ENCODE data around the gene PEX5L. TPM values are rescaled to one million over a fixed set of nuclear protein-coding genes. Genes with fewer than 3 reads are reported as not detected.

PEX5L gene
- total and polyA plus RNA-seq, 2 experiments from 2014 or later = 6.3 to 7.0 TPM

DNA sequence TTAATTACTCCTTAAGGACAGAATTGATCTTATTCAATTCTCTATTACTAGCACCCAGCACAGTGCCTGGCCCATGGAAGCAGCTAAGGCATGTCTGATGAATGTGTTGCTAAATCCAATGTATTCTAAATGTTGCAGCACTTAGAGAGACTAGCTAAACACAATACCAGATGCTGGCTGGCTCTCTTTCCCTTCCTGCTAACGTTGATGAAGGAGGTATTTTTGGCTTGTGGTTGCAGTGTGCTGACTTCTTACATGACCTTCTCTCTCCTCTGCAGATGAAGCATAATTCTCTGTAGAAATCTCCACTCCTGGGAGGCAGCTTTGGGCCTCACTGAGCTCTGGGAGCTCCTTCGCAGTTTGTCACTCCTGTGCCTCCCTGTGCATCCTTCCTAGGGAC is 183.6 kb downstream of the PEX5L start:
- Histone ChIP-seq H4K20me1 (replicated peaks; ENCODE audit: insufficient read depth) (no peaks in the 10 kb centered on the region), H3K79me2 (replicated peaks; ENCODE audit: insufficient read depth) (no peaks in the 10 kb centered on the region), H3K27ac (ENCODE audit: low read depth) (no peak overlapping the region), H3F3A (replicated peaks; ENCODE audit: low read depth) (no peaks in the 10 kb centered on the region), H3K4me3 (no peak overlapping the region), H3K4me2 (no peak overlapping the region), H2AFZ (no peak overlapping the region), H3K4me1 (ENCODE audit: insufficient read depth) (no peaks in the 10 kb centered on the region), H3K9me2 (ENCODE audit: insufficient read depth) (no peaks in the 10 kb centered on the region), H3K36me3 (ENCODE audit: insufficient read depth) (no peaks in the 10 kb centered on the region), H3K27me3 (ENCODE audit: insufficient read depth) (no peaks in the 10 kb centered on the region)
- Mint-ChIP-seq H3K4me3 (no peak overlapping the region), H3K27me3 (ENCODE audit: insufficient read depth, low read depth, poor library complexity) (peaks cover 4% of the 10 kb centered on the region), H3K36me3 (ENCODE audit: low read depth) (no peaks in the 10 kb centered on the region), H3K27ac (no peak overlapping the region), H3K4me1 (no peaks in the 10 kb centered on the region), H3K9me3 (no peaks in the 10 kb centered on the region)
- TF ChIP-seq, protein P1, sequence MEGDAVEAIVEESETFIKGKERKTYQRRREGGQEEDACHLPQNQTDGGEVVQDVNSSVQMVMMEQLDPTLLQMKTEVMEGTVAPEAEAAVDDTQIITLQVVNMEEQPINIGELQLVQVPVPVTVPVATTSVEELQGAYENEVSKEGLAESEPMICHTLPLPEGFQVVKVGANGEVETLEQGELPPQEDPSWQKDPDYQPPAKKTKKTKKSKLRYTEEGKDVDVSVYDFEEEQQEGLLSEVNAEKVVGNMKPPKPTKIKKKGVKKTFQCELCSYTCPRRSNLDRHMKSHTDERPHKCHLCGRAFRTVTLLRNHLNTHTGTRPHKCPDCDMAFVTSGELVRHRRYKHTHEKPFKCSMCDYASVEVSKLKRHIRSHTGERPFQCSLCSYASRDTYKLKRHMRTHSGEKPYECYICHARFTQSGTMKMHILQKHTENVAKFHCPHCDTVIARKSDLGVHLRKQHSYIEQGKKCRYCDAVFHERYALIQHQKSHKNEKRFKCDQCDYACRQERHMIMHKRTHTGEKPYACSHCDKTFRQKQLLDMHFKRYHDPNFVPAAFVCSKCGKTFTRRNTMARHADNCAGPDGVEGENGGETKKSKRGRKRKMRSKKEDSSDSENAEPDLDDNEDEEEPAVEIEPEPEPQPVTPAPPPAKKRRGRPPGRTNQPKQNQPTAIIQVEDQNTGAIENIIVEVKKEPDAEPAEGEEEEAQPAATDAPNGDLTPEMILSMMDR (conservative IDR thresholded peaks at IDR 0.05; ENCODE audit: low read depth in 2 of 2) = no peak
- TF ChIP-seq POLR2AphosphoS5 (IDR thresholded peaks at IDR 0.05; ENCODE audit: low read depth) (no peak), JUNB (IDR thresholded peaks at IDR 0.05; ENCODE audit: unreplicated experiment) (no peak), EZH2phosphoT487 (IDR thresholded peaks at IDR 0.05; ENCODE audit: unreplicated experiment) (no peak)
- ATAC-seq (no peak), DNase-seq (ENCODE audit: low spot score) (no peak)

DNA sequence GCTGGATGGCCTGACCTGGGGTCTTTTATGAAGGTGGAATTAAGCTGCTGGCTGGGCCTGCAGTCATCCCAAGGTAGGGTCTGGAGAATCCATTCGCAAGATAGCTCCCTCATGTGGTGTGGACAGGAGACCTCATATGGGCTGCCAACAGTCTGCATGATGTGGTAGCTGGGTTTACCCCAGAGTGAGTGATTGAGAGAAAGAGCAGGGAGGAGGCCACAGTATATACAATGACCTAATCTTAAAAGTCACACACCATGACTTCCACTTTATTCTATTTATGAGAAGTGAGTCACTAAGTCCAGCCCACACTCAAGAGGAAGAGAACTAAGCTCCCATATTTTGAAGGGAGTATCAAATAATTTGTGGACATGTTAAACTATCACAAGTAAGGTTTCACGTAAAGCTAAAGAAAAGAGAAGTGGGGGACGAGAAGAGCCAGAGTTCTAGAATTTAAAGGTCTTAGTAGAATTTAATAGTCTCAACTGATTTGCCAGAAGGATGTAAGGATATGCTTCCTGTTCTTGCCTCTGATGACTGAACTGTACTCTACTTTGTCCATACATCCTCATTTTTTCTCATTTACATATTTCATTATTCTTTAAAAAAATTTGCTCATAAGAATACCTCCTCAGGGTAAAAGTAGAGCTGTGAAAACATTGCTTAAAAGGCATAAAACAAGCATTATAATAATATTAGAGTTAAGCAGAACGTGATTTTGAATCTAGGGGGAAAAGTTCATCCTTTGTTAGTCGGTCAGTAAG is 184.4 kb downstream of the PEX5L start:
- no peak overlapping the region for H3K27ac ChIP-seq (ENCODE audit: low read depth)
- no peaks in the 10 kb centered on the region for H3K9me2 ChIP-seq (ENCODE audit: insufficient read depth)
- H3K36me3 ChIP-seq (ENCODE audit: insufficient read depth) = no peaks in the 10 kb centered on the region
- no peaks in the 10 kb centered on the region for H3K27me3 ChIP-seq (ENCODE audit: insufficient read depth)
- Mint-ChIP-seq H3K36me3 (ENCODE audit: low read depth) (no peaks in the 10 kb centered on the region), H3K9me3 (no peaks in the 10 kb centered on the region), H3K27ac (no peak overlapping the region), H3K4me3 (no peak overlapping the region), H3K4me1 (no peaks in the 10 kb centered on the region), H3K27me3 (ENCODE audit: insufficient read depth, low read depth, poor library complexity) (peaks cover 4% of the 10 kb centered on the region)
- no peaks in the 10 kb centered on the region for H3F3A ChIP-seq (replicated peaks; ENCODE audit: low read depth)
- peak; percentile 99 for ATAC-seq
- H3K4me1 ChIP-seq (ENCODE audit: insufficient read depth) = no peaks in the 10 kb centered on the region
- H3K4me2 ChIP-seq = no peak overlapping the region
- H4K20me1 ChIP-seq (replicated peaks; ENCODE audit: insufficient read depth) = no peaks in the 10 kb centered on the region
- no peaks in the 10 kb centered on the region for H3K79me2 ChIP-seq (replicated peaks; ENCODE audit: insufficient read depth)
- no peak overlapping the region for H3K4me3 ChIP-seq
- TF ChIP-seq EZH2phosphoT487 (IDR thresholded peaks at IDR 0.05; ENCODE audit: unreplicated experiment) = no peak
- TF ChIP-seq STAT1 (IDR thresholded peaks at IDR 0.05; ENCODE audit: unreplicated experiment) = no peak
- TF ChIP-seq, protein P1 (conservative IDR thresholded peaks at IDR 0.05; ENCODE audit: low read depth in 2 of 2) = peak; percentile 39 to 75
- TF ChIP-seq, protein P2, sequence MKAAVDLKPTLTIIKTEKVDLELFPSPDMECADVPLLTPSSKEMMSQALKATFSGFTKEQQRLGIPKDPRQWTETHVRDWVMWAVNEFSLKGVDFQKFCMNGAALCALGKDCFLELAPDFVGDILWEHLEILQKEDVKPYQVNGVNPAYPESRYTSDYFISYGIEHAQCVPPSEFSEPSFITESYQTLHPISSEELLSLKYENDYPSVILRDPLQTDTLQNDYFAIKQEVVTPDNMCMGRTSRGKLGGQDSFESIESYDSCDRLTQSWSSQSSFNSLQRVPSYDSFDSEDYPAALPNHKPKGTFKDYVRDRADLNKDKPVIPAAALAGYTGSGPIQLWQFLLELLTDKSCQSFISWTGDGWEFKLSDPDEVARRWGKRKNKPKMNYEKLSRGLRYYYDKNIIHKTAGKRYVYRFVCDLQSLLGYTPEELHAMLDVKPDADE (IDR thresholded peaks at IDR 0.05) = no peak
- no peak overlapping the region for H2AFZ ChIP-seq
- peak; percentile 59 for DNase-seq (ENCODE audit: low spot score)
